ENCODE measurements around the gene SARNP. TPM values are rescaled to one million over a fixed set of nuclear protein-coding genes. Genes with fewer than 3 reads are reported as not detected.

Gene SARNP
- total and polyA plus RNA-seq, 9 of the 15 experiments (the other 6 are each of a cell fraction or from before 2014, with no cell fraction given) = 70.1 to 400 (median 198) TPM

DNA sequence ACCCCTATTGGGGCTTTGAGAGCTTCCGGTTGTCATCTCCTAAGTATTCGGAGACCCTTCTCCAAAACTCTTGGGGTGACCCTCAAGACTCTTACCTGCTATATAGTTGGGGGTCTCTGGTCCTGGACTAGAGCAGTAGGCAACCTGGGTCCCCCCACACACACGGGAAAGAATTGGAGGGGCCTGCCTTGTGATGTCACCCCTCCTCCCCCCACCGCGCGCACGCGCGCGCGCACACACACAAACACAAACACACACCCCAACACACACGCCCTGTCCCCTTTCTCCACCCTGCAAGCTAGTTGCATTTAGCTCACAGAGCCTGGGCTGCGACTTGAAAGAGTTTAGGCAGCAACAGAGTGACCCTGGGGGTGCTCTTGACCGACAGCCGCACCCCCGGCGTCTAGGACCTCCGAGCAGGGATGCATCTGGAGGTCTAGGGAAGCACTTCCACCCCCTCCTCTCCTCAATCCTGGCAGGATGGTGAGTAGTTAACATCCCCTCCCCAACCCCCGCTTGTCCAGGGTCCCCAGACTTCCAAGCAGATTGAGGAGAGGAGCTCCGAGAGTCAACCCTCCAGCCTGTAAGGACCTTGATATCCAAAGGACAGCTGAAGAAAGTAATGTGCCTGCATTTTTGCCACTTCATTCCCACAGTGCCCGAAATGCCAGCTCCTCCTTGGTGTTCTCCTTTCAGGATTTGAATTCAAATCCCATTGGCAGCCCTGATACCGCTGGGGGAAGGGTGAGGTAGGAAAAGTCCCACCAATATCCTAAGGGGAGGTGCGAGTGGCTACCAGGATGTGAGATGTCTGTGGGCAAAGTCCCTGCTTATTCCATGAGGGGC lies 13.3 kb upstream of the SARNP start:
- Histone ChIP-seq H3K9me3 (replicated peaks; ENCODE audit: control insufficient read depth, insufficient read depth, low read depth, low read length) (no peaks in the 10 kb centered on the region), H3K4me1 (replicated peaks in 1 of 2; ENCODE audit: control insufficient read depth in 2 of 2, insufficient read depth in 2 of 2, low read length in 2 of 2) (peaks cover 26 to 42% of the 10 kb centered on the region in 2 experiments; a peak in 4 of 5 replicates), H2AFZ (ENCODE audit: low read depth, low read length) (peak overlapping the region; percentile 46), H3K36me3 (ENCODE audit: control insufficient read depth, insufficient read depth, low read length) (peaks cover 24% of the 10 kb centered on the region; the same call in 2 of the 3 replicates), H4K20me1 (replicated peaks; ENCODE audit: control insufficient read depth, insufficient read depth, low read length) (peaks cover 4% of the 10 kb centered on the region; the same call in 1 of the 2 replicates), H3K4me3 (peak overlapping the region; percentile 78), H3K27ac (ENCODE audit: extremely low read depth, low read depth, low read length) (peak overlapping the region; percentile 83), H3K27me3 (ENCODE audit: control insufficient read depth in 2 of 2, insufficient read depth in 2 of 2, low read length in 2 of 2) (no peaks in the 10 kb centered on the region), H3K79me2 (ENCODE audit: control insufficient read depth, insufficient read depth, low read length) (peaks cover 43% of the 10 kb centered on the region), H3K9ac (ENCODE audit: insufficient read depth in 1 of 2, low read depth in 2 of 2, low read length in 2 of 2) (peak overlapping the region; percentile 82 to 95), H3K9me1 (ENCODE audit: control insufficient read depth, insufficient read depth, low read length) (no peaks in the 10 kb centered on the region), H3K4me2 (ENCODE audit: insufficient read depth, low read length) (peak overlapping the region; percentile 94)
- 24% methylated on average over 22 of the region's 23 CpGs for whole genome bisulfite sequencing (ENCODE audit: insufficient coverage, low coverage, missing lambda C conversion rate)
- intact Hi-C loops (cut with micrococcal nuclease) (no loop called here), in situ Hi-C loops (cut with MboI) (no loop called here)
- peak; percentile 51 for ATAC-seq
- ChIA-PET POLR2A (interaction anchor here (0.6 to 8.3 kb wide), 14 partner anchors 9 to 1823 kb away, joined by 3 to 64 read pairs (median 5); partner anchors contain the start of genes MMP19, ORMDL2 and SARNP), CTCF (ENCODE audit: low intra/inter-chr PET ratio) (interaction anchor here (0.6 kb wide), 1 partner anchor 36 kb away, joined by 4 read pairs; no protein-coding TSS in a partner anchor)
- peak; percentile 85 for FAIRE-seq
- DNase-seq (ENCODE audit: extremely low read depth in 1 of 4, low spot score in 3 of 4) = peak; percentile 74 to 81 (median 78)
- BruUV-seq (replicated peaks) = no TSS peak
- TF ChIP-seq ATF7 (IDR thresholded peaks at IDR 0.05) = peak; percentile 100
- TF ChIP-seq FOXM1 (IDR thresholded peaks at IDR 0.05; ENCODE audit: low read depth) = no peak
- no peak for TF ChIP-seq FOXM1 (CRISPR knock-in tag; IDR thresholded peaks at IDR 0.05; ENCODE audit: low read depth)
- TF ChIP-seq, protein P1, sequence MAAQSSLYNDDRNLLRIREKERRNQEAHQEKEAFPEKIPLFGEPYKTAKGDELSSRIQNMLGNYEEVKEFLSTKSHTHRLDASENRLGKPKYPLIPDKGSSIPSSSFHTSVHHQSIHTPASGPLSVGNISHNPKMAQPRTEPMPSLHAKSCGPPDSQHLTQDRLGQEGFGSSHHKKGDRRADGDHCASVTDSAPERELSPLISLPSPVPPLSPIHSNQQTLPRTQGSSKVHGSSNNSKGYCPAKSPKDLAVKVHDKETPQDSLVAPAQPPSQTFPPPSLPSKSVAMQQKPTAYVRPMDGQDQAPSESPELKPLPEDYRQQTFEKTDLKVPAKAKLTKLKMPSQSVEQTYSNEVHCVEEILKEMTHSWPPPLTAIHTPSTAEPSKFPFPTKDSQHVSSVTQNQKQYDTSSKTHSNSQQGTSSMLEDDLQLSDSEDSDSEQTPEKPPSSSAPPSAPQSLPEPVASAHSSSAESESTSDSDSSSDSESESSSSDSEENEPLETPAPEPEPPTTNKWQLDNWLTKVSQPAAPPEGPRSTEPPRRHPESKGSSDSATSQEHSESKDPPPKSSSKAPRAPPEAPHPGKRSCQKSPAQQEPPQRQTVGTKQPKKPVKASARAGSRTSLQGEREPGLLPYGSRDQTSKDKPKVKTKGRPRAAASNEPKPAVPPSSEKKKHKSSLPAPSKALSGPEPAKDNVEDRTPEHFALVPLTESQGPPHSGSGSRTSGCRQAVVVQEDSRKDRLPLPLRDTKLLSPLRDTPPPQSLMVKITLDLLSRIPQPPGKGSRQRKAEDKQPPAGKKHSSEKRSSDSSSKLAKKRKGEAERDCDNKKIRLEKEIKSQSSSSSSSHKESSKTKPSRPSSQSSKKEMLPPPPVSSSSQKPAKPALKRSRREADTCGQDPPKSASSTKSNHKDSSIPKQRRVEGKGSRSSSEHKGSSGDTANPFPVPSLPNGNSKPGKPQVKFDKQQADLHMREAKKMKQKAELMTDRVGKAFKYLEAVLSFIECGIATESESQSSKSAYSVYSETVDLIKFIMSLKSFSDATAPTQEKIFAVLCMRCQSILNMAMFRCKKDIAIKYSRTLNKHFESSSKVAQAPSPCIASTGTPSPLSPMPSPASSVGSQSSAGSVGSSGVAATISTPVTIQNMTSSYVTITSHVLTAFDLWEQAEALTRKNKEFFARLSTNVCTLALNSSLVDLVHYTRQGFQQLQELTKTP (IDR thresholded peaks at IDR 0.05; ENCODE audit: low read depth in 1 of 2, partially characterized antibody in 2 of 2) = peak in 1 of 2 experiments; percentile 35
- 0 out of 2 replicates have a peak, but pooled peaks have one; percentile 29 for TF ChIP-seq FOXP1 (CRISPR knock-in tag; IDR thresholded peaks at IDR 0.05)
- TF ChIP-seq ZNF408 (CRISPR knock-in tag; IDR thresholded peaks at IDR 0.05; ENCODE audit: low read depth) = no peak
- 0 out of 2 replicates have a peak, but pooled peaks have one; percentile 38 for TF ChIP-seq CAMTA2 (CRISPR knock-in tag; conservative IDR thresholded peaks at IDR 0.05)
- no peak for TF ChIP-seq NFYB (IDR thresholded peaks at IDR 0.05; ENCODE audit: extremely low read depth, insufficient read length)
- TF ChIP-seq JUN (IDR thresholded peaks at IDR 0.05; ENCODE audit: borderline replicate concordance, low read depth, low read length) = peak; percentile 75; the same call in 1 of the 2 replicates
- peak; percentile 89; the same call in 1 of the 2 replicates for TF ChIP-seq JUN (CRISPR knock-in tag; IDR thresholded peaks at IDR 0.05; ENCODE audit: borderline replicate concordance)
- peak in 1 of 2 experiments; percentile 43; a peak in 1 of 4 replicates for TF ChIP-seq MAZ (CRISPR knock-in tag; conservative IDR thresholded peaks at IDR 0.05 in 1 of 2, IDR thresholded peaks at IDR 0.05 in 1 of 2)
- peak; percentile 51; the same call in 1 of the 2 replicates for TF ChIP-seq ELF4 (CRISPR knock-in tag; IDR thresholded peaks at IDR 0.05)
- no peak for TF ChIP-seq FOXJ3 (CRISPR knock-in tag; IDR thresholded peaks at IDR 0.05)
- TF ChIP-seq ATF3 (IDR thresholded peaks at IDR 0.05) = peak; percentile 89
- no peak for TF ChIP-seq ATF3 (CRISPR knock-in tag; conservative IDR thresholded peaks at IDR 0.05)

Data from K562 (cell line).